ACC112 (cell line): Measurements from ENCODE around the gene KPNA6.
"Not testable (repeated sequence)": the region's sequence is repeated elsewhere in the genome, so short reads cannot be mapped to it uniquely, and the experiment has no call there.

Experiments
- H2AFZ ChIP-seq: fragments of 200-600 bp; sonication (generic); one replicate; pipeline ENCODE4 v1.6.0; 2017; ENCODE audit warnings: antibody characterized with exemption, low read length; ENCODE audit not compliant: unreplicated experiment
- H3K27ac ChIP-seq: fragments of 200-600 bp; sonication (generic); 2 replicates; pipeline ENCODE4 v1.5.1; 2014; ENCODE audit warnings: low read depth, mild to moderate bottlenecking, antibody characterized with exemption, low read length, moderate library complexity
- H3K27me3 ChIP-seq: fragments of 200-600 bp; sonication (generic); 2 replicates; pipeline ENCODE4 v1.6.1; 2014; ENCODE audit warnings: mild to moderate bottlenecking, antibody characterized with exemption, low read length, moderate library complexity, mixed read lengths; ENCODE audit not compliant: insufficient read depth
- H3K36me3 ChIP-seq: fragments of 200-600 bp; sonication (generic); 2 replicates; pipeline ENCODE4 v1.6.1; 2016; ENCODE audit warnings: mild to moderate bottlenecking, antibody characterized with exemption, low read length, moderate library complexity, mixed read lengths; ENCODE audit not compliant: insufficient read depth
- H3K4me1 ChIP-seq: fragments of 200-600 bp; sonication (generic); one replicate; pipeline ENCODE4 v1.6.1; 2016; ENCODE audit warnings: low read length, mixed read lengths; ENCODE audit not compliant: insufficient read depth, unreplicated experiment, control insufficient read depth
- H3K4me3 ChIP-seq: fragments of 200-600 bp; sonication (generic); 2 replicates; pipeline ENCODE4 v1.5.1; 2014; ENCODE audit warnings: mild to moderate bottlenecking, low read depth, low read length
- H3K79me2 ChIP-seq: fragments of 200-600 bp; sonication (generic); one replicate; pipeline ENCODE4 v1.6.0; 2016; ENCODE audit warnings: low read length; ENCODE audit not compliant: control insufficient read depth, unreplicated experiment, insufficient read depth

Gene KPNA6

GRCh38 chr1:32073299-32074229, 34.3 kb upstream of the KPNA6 start:
- H3K36me3 ChIP-seq, result peaks cover 9% of the 10 kb centered on the region
- peak overlapping the region; percentile 77 for H3K4me3 ChIP-seq
- peak overlapping the region; percentile 74 for H3K27ac ChIP-seq
- H3K4me1 ChIP-seq, result peaks cover 41% of the 10 kb centered on the region
- peak overlapping the region; percentile 17 for H2AFZ ChIP-seq
- peaks cover 30% of the 10 kb centered on the region for H3K79me2 ChIP-seq
- no peaks in the 10 kb centered on the region for H3K27me3 ChIP-seq

- no peak overlapping the region; the same call in 1 of the 2 replicates for H3K4me3 ChIP-seq
- peaks cover 30% of the 10 kb centered on the region for H3K79me2 ChIP-seq
- H3K27ac ChIP-seq, result peak overlapping the region; percentile 24; the same call in 1 of the 2 replicates
- H3K4me1 ChIP-seq, result peaks cover 31% of the 10 kb centered on the region
- H2AFZ ChIP-seq, result no peak overlapping the region
- H3K27me3 ChIP-seq, result no peaks in the 10 kb centered on the region
- peaks cover 9% of the 10 kb centered on the region for H3K36me3 ChIP-seq
These were observed 33.0 kb upstream of the KPNA6 start for GRCh38 chr1:32074841-32075240.

- Histone ChIP-seq H3K79me2 (peaks cover 30% of the 10 kb centered on the region), H3K27me3 (no peaks in the 10 kb centered on the region), H3K4me3 (no peak overlapping the region), H2AFZ (no peak overlapping the region), H3K4me1 (peaks cover 27% of the 10 kb centered on the region), H3K36me3 (peaks cover 15% of the 10 kb centered on the region), H3K27ac (no peak overlapping the region)
These were observed 30.4 kb upstream of the KPNA6 start for GRCh38 chr1:32077451-32077850.

GRCh38 chr1:32082022-32082421, 25.8 kb upstream of the KPNA6 start:
- H3K36me3 ChIP-seq, result peaks cover 18% of the 10 kb centered on the region
- no peak overlapping the region for H3K27ac ChIP-seq

GRCh38 chr1:32086381-32086780, 21.5 kb upstream of the KPNA6 start:
- H2AFZ ChIP-seq, result not testable (repeated sequence)
- peaks cover 17% of the 10 kb centered on the region; the same call in 1 of the 2 replicates for H3K36me3 ChIP-seq

More at GRCh38 chr1:32082022-32082421, 25.8 kb upstream of the KPNA6 start:
- Histone ChIP-seq H3K4me1 (peaks cover 3% of the 10 kb centered on the region), H3K4me3 (no peak overlapping the region), H2AFZ (no peak overlapping the region), H3K27me3 (no peaks in the 10 kb centered on the region), H3K79me2 (peaks cover 6% of the 10 kb centered on the region)

GRCh38 chr1:32091176-32091575, 16.7 kb upstream of the KPNA6 start:
- H3K27me3 ChIP-seq, result no peaks in the 10 kb centered on the region
- H3K79me2 ChIP-seq, result no peaks in the 10 kb centered on the region
- peaks cover 17% of the 10 kb centered on the region; the same call in 1 of the 2 replicates for H3K36me3 ChIP-seq
- no peak overlapping the region for H2AFZ ChIP-seq
- H3K27ac ChIP-seq, result no peak overlapping the region
- no peaks in the 10 kb centered on the region for H3K4me1 ChIP-seq
- no peak overlapping the region for H3K4me3 ChIP-seq

More at GRCh38 chr1:32086381-32086780, 21.5 kb upstream of the KPNA6 start:
- H3K27me3 ChIP-seq, H3K4me3 ChIP-seq, H3K27ac ChIP-seq, H3K79me2 ChIP-seq, H3K4me1 ChIP-seq: not testable (repeated sequence)

GRCh38 chr1:32091591-32091990, 16.3 kb upstream of the KPNA6 start:
- Histone ChIP-seq H3K27ac (no peak overlapping the region), H3K79me2 (no peaks in the 10 kb centered on the region), H3K27me3 (no peaks in the 10 kb centered on the region), H3K4me3 (no peak overlapping the region), H3K36me3 (peaks cover 18% of the 10 kb centered on the region; the same call in 1 of the 2 replicates), H3K4me1 (no peaks in the 10 kb centered on the region), H2AFZ (no peak overlapping the region)

- Histone ChIP-seq H3K27ac (no peak overlapping the region), H3K4me3 (no peak overlapping the region), H3K36me3 (peaks cover 15% of the 10 kb centered on the region), H3K27me3 (no peaks in the 10 kb centered on the region), H3K79me2 (no peaks in the 10 kb centered on the region), H2AFZ (no peak overlapping the region), H3K4me1 (no peaks in the 10 kb centered on the region)
These were observed 12.9 kb upstream of the KPNA6 start for GRCh38 chr1:32094746-32095521.

- no peak overlapping the region for H2AFZ ChIP-seq
- no peaks in the 10 kb centered on the region for H3K79me2 ChIP-seq
- H3K27ac ChIP-seq, result no peak overlapping the region
- no peaks in the 10 kb centered on the region for H3K27me3 ChIP-seq
- no peak overlapping the region for H3K4me3 ChIP-seq
- peaks cover 14% of the 10 kb centered on the region for H3K4me1 ChIP-seq
- H3K36me3 ChIP-seq, result peaks cover 20% of the 10 kb centered on the region
These were observed 8.4 kb upstream of the KPNA6 start for GRCh38 chr1:32099426-32099825.

GRCh38 chr1:32100359-32100758, 7.5 kb upstream of the KPNA6 start:
- Histone ChIP-seq H3K36me3 (peaks cover 20% of the 10 kb centered on the region), H3K27me3 (no peaks in the 10 kb centered on the region), H2AFZ (no peak overlapping the region), H3K27ac (peak overlapping the region; percentile 65), H3K79me2 (no peaks in the 10 kb centered on the region), H3K4me3 (no peak overlapping the region), H3K4me1 (peaks cover 14% of the 10 kb centered on the region)
